HG03520 (cell line): Measurements from ENCODE around the gene HOGA1.
A peak's percentile ranks its signal among the peaks of the same experiment; 100 is the strongest.

Source experiments
- ATAC-seq: cut with Tn5 transposase; IDR thresholded peaks from one replicate; pipeline ENCODE4 v1.9.1; 2021; ENCODE audit warnings: mild to moderate bottlenecking, moderate library complexity; ENCODE audit not compliant: unreplicated experiment

Gene HOGA1

GRCh38 chr10:97584060-97584797, at the start of gene HOGA1:
TSS of gene HOGA1 (plus strand) at chr10:97584389. CDS start at chr10:97584704, 315 bp downstream.
- peak; percentile 51 for ATAC-seq

- ATAC-seq = no peak
Measured at GRCh38 chr10:97534746-97535367, 49.3 kb upstream of the HOGA1 start.

- no peak for ATAC-seq
Measured at GRCh38 chr10:97537186-97537869, 46.9 kb upstream of the HOGA1 start.

GRCh38 chr10:97538411-97538810, 45.8 kb upstream of the HOGA1 start:
- ATAC-seq = no peak

GRCh38 chr10:97538839-97539238, 45.4 kb upstream of the HOGA1 start:
- ATAC-seq = no peak

- ATAC-seq = no peak
Measured at GRCh38 chr10:97539523-97540200, 44.5 kb upstream of the HOGA1 start.

GRCh38 chr10:97540669-97541500, 43.3 kb upstream of the HOGA1 start:
- no peak for ATAC-seq

GRCh38 chr10:97542169-97543024, 41.8 kb upstream of the HOGA1 start:
- ATAC-seq = no peak

- no peak for ATAC-seq
Measured at GRCh38 chr10:97543025-97543546, 41.1 kb upstream of the HOGA1 start.

GRCh38 chr10:97546456-97547270, 37.5 kb upstream of the HOGA1 start:
- no peak for ATAC-seq

GRCh38 chr10:97547271-97547600, 37.0 kb upstream of the HOGA1 start:
- ATAC-seq = no peak

GRCh38 chr10:97547962-97548361, 36.2 kb upstream of the HOGA1 start:
- ATAC-seq = no peak

GRCh38 chr10:97548828-97549455, 35.2 kb upstream of the HOGA1 start:
- no peak for ATAC-seq

- no peak for ATAC-seq
Measured at GRCh38 chr10:97549587-97550322, 34.4 kb upstream of the HOGA1 start.

- no peak for ATAC-seq
Measured at GRCh38 chr10:97550336-97551149, 33.6 kb upstream of the HOGA1 start.

- ATAC-seq = no peak
Measured at GRCh38 chr10:97551271-97551670, 32.9 kb upstream of the HOGA1 start.

GRCh38 chr10:97553575-97554031, 30.6 kb upstream of the HOGA1 start:
- no peak for ATAC-seq
